ENCODE measurements around the gene ZNF496.

ZNF496 gene

DNA sequence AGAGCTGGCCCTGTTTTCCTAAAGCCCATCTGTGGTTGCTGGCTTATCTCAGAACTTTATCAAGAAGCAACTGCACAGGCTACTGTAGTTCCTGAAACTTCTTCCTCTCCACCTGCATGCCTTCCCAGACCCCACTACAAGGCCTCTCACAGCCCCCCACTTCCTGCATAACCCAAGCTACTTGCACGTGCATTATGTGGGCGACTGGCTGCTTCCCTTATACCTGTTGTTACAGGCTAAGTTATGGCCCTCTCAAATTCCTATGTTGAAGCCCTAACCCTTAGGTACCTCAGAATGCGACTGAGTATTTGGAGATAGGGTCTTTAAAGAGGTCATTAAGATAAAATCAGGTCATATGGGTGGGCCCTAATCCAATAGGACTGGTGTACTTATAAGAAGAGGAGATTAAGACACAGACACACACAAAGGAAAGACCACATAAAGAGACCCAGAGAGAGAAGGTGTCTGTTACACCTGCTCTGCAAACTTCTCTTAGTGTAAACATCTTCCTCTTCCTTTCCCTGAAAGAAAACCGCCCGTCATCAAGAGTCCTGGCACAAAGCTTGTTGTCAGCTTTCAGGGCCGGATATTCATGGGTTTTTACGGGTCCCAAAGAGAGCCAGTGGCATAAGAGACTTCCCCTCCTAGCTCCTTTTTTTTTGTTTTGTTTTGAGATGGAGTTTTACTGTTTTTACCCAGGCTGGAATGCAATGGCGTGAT is 5.1 kb downstream of the ZNF496 start:
- no peak for DNase-seq

DNA sequence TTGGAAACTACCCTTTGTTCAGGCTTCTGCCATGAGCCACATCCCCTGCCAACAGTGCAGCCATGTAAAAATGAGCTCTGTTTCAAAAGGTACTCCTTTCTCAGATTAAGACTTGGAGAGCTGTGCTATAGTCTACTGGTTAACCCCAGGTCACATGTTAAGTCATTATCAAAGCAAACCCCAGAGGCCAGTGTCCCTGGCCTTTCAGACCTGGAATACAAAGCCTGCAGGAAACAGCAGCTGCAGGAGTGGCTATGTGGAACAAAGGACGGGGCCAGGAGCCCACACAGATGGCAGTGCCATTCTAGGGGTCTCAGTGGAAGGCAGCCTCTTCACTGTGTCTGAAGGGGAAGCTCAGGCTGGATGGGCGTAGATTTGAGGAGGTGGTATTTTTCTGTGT is 6.7 kb downstream of the ZNF496 start:
- DNase-seq, result no peak

DNA sequence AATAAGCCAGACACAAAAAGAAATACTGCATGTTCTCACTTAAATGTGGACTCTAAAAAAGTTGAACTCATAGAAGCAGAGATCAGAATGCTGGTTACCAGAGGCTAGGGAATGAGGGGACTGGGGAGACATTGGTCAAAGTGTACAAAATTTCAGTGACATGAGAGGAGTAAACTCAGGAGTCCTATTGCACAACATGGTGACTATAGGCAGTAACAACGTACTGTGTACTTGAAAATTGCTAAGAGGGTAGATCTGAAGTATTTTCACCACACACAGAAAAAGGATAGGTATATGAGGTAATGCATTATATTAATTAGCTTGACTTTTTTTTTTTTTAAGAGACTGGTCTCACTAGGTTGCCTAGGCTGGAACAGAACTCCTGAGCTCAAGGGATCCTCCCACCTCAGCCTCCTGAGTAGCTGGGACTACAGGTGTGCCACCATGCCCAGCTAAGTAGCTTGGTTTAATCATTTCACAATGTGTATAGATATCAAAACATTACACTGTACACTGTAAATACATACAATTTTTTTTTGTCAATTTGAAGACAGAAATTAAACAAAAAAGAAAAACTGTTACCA is 7.4 kb downstream of the ZNF496 start:
- no peak for DNase-seq

DNA sequence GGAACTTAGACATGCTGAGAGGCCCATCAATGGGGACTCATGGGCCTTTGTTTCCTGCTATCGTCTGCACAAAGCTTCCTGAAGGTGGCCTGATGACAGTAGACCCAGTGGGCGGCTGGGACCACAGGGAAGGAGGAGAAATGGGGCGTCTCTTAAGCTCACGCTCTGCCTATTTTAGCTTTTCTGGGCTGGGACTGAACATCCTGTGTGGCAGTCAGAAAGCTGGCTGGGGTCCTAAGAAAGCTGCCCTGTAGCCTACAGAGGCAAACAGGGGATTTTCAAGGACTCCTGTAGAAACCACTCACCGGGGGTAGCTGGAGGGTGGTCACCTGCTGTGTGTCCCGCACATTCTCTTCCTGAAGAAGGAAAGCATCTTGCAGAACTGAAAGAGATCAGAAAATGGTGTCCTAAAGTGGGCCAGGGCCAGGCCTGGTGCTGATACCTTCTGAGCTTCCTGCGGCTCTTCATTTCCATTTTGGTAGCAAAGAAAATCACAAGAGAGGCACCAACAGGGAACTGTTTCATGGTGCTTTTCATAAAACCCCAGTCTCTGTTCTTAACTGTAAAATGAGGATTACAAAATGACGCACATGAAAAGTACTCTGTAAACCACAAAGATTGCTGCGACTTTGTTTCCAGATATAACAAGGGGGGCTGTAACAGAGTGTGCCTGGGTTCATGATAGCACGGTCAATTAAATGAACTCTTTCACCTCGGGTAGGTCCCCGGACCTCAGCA is 8.6 kb downstream of the ZNF496 start:
- no peak for DNase-seq

DNA sequence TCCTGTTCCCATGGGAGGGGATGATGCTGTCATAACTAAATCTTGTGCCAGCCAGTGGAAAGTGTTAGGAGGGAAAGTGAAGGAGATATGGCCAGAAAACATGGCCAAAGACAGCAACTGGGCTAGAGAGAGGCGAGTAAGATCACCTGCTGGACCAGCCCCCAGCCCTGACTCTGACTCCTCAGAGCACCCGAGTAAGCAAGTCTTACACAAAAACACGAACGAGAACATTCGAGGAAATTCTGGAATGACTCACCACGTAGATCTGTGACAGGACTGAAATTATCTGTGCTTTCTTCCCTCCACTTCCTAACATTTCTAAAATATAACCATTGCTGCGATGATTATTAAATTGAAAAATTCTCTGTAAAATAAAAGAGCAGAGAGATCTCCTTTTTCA is 9.2 kb downstream of the ZNF496 start:
- no peak for DNase-seq

DNA sequence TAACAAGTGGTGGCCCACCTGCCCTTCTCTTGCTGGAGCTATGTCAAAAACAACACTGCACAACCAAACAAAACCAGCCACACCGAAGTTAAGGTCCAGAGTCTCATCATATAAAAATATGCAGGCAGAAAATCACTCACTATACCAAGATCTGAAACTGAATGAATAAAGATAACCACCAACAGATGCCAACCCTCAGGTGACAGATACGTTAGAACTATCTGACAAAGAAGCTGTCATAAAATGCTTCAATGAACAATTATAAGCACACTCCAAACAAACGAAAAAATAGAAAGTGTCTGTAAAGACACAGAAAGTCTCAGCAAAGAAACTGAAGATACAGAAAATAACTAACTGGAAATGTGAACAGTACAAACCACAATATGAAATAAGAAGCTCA is 14.0 kb downstream of the ZNF496 start:
- DNase-seq, result no peak

DNA sequence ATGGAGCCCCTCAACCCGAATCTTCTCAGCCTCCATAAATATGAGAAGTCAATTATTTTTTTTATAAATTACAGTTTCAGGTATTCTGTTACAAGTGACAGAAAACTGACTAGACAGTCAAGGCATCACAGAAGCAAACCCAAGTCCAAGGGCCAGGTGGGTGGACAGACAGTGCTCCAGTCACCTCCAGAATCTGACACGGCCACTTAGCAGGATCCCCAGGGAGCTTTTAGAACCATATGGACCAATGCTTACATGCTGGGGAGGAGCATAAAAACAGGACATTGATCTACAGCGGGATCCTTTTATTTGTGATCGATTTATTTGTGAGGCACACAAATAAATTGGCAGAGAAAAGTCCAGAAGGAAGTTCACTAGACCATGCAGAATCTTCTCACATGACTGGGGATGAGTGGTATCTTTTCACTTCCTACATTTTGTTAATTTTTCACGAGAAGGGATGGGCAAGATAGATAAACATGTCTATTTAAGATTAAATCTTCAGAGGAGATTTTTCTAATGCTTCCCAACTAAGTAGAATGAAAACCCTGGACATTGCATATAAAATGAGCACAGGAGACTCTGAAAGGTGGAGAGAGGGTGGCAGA is 15.0 kb downstream of the ZNF496 start:
- no peak for DNase-seq

DNA sequence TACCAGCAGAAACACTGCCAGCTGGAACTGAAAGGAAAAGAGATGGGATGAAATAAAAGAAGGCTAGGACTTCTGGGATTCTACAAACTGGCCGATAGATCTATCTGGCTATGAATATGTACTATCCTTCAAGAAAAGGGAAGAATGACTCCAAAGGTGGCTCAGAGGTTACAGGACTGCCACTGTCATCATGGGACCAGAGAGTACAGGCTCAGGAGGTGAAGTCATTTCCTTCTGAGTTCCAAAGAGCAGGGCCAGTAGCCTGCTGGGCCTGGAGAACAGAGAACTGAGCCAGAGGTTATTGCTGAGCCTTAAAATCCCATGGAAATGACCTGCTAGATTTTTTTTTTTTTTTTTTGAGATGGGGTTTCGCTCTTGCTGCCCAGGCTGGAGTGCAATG is 27.6 kb downstream of the ZNF496 start:
- no peak for DNase-seq

DNA sequence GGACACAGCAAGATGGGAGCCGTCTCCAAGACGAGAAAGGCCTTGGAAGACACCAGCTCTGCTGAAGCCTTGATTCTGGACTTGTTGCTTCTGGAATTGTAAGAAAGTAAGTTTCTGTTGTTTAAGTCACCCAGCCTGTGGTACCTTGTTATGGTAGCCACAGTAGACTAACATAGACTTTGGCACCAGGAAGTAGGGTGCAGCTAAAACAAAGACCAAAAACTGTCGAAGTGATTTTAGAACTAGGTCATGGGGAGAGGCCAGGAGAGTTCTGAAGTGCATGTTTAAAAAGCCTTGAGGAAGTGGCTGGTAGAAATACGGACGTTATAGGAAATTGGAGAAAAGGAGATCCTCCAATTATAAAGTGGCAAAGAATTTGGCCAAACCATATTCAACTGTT is 28.5 kb downstream of the ZNF496 start:
- DNase-seq, result no peak

DNA sequence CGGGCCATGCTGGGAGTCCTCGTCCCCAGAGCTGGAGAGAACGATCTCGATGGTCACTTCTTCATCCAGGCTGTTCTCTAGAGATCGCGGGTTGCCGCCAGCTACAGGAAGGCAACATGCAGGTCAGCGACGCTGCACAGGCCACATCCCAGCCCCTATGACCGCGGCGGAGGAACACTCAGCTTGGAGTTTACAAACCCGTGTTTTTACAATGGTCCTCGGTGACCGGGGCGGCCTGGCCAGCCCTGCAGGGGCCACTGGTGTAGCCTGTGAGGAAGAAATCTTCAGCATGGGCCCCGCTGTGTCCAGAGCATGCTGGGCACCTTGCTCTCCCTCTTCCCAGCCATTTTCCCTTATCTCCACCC is 30.5 kb downstream of the ZNF496 start:
- DNase-seq, result no peak

DNA sequence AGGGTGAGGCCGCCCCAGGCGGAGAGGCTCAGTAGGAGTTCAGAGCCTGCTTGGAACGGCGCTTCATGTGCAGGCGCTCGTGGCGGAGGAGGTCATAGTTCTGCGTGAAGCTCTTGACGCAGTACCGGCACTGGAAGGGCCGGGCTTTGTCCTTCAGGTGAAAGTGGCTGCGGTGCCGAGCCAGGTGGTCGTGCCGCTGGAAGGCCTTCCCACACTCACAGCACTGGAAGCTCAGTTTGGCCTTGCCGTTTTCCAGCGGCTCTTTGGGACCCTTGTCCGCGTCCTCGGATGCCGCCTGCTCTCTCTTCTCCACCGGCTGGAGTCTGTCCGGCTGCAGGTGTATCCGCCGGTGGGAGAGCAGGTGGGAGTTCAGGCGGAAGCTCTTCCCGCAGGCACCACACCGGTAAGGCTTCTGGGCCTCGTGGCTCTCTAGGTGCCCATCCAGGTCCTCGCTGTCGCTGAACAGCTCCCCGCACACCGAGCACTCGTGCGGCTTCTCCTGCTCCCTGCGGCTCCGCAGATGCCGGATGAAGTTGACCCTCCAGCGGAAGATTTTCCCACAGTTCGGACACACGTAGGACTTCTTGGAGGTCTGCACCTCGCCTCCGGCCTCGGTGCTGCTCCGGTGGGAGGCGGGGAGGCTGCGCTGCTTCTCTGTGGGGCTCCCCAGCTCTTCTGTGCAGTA is 31.0 kb downstream of the ZNF496 start:
- DNase-seq, result no peak

DNA sequence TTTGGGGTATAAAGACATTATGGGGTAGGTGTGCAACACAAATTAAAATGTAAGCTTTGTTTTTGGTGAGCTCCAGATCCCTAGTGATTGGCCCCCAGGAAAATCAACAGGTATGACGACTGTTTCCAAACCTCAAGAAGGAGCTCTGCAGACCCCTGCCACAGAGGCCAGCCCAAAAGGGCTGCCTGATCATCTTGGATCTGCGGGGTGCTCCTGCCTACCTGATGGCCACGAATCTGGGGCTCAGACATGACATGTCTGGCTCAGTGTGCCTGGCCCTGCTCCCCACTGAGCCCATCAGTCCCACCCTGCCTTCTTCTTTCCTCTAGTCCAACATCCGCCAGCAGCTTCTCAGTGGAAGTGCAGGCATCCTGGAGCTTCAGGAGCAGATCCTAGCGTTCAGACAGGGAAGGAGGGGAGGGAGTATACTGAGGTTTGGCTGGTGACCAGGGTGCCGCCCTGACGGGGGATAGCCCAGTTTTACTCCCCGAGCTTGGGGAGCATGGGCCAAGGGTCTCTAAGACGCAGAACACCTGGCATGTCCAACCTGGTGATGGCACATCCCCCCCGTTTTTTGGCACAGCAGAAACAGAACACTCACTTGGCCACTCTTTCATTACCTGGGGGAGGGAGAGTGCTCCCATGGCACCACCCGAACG is 31.8 kb downstream of the ZNF496 start:
- no peak for DNase-seq

DNA sequence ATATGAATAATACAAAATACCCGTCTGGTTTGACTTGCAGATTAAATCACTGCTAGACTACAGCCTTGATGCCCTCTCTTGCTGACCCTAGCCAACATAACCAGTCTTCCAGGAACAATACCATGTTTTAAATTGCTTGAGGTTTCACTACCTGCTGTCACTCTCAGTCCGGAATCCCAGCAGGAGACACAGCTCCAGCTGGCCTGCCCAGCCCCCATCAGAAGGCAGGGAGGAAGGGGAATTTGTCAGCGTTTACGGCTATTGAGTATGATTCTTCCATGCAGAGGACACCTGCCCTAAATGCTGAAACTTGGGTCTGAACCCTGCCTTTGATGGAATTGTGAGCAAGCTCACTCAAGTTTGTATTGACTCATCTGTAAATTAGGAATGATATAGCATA is 33.0 kb downstream of the ZNF496 start:
- DNase-seq, result no peak

DNA sequence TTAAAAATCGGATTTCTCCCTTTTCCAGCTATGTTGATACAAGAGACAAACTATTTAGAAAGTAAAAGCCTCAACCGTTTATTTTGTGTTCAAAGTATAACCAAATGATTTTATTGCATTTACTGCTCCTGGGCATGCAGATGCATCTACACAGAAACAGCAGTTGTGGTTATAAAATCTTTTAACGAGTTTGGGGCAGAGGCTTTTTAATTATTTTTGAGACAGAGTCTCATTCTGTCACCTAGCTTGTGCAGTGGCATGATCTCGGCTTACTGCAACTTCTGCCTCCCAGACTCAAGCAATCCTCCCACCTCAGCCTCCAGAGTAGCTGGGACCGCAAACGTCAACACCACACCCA is 33.6 kb downstream of the ZNF496 start:
- no peak for DNase-seq

DNA sequence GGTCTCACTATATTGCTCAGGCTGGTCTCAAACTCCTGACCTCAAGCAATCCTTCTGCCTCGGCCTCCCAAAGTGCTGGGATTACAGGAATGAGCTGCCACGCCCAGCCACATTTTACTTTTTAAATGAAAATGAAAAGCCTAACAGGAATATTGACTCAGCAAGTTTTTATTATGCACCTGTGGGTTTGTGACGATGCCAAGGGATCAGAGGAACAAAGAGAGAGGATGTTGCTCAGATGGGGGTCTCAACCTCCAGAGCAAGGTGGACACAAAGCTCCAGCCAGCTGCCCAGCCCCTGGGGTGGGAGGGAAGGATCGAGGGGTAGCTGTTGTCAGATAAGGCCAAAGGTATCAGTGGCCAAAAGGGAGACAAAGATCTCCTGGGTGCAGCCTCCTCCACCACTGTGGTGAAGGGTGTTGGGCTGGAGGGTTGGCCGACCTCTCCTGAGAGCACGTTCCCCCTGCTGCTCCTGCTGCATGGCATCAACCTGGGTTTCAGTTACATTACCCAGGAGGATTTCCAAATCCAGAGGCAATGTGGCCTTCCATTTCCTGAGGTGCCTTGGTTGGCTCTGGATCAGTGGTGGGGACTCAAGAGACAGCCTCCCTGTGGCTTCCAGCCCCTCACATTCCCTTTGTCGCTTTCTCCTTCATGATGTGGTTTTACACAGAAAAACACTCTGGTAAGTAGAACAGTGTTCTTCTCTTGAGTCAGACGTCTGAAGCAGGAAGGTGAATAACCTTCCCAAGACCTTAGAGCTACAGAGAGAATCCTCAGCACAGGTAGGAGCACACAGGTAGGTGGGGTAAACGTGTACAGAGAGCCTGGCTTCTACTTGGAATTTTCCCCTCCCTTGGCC is 34.2 kb downstream of the ZNF496 start:
- no peak for DNase-seq

DNA sequence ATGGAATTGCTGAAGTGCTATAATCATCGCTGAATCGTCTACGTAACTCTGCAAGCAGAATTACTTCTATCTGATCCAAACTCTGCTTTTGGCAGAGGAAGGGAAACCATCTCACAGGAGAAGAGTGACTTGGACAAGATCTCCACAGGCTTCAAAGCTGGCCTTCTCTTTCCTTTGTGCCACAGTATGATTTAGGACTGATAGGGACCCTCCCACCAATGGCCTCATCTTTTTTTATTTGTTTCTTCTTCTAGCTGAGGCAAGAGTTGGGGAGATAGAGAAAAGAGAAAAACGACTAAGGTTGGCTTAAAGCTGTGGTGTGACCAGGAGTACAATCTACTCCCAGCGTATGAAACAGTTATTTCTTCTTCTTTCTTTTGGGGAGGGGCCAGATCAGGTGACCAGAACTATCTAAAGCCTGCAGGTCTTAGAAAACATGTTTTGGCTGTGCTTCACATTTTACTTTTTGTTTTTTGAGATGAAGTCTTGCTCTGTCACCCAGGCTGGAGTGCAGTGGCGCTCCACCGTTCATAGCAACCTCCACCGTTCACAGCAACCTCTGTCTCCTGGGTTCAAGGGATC is 35.0 kb downstream of the ZNF496 start:
- no peak for DNase-seq

DNA sequence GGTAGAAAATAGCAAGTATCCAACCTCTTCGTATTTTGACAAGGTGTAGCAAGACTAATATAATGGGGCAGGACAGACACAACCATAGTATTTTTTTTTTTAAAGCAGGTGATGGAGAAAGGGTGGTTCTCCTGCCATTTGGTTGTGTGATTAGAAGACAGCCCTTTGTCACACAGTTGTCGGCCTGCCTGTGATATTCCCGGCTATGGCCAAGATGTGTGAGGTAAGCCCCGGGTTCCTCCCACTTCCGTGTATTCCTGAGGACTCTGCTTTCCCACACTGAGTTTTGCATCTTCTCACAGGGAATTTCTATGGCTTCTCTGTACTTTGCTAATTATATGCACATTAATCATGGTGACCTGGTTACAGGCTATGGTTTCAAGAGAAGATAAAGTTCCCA is 35.9 kb downstream of the ZNF496 start:
- DNase-seq, result no peak

DNA sequence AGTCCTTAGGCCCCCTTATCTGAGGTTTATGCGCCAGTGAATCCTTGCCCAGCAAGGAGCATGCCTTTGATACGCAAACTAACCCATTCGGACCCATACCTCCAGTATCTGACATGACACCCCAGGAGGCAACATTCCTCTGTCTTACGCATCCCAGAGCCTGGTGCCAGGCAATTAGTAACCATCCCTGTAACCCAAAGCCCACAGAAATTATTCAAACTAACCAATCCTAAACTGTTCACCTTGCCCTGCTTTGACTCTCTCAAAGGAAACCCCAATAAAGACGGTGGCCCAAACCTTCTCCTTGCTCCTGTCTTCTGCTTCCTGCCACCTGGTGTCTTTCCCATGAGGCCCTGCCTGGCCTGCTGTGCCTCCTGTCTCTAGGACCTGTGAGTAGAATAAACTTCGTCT is 36.4 kb downstream of the ZNF496 start:
- no peak for DNase-seq

DNA sequence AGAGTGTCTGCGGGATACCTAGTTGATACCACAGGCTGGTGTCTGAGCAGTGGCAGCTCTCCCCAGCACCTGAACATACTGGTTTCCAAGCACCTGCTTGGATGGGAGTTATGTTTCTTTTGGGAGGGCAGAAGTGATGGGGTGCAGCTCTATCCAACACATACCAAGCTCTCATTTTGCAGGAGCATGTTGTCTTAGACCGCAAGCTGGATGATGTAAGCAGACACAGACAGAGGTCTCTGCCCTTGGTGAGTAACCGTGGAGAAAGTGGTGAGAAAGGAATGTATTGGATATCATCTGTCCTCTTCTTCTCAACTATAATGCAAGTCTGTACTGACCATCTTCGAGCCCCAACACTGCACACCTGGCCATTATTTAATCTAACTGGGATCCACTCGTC is 37.4 kb downstream of the ZNF496 start:
- DNase-seq, result no peak

DNA sequence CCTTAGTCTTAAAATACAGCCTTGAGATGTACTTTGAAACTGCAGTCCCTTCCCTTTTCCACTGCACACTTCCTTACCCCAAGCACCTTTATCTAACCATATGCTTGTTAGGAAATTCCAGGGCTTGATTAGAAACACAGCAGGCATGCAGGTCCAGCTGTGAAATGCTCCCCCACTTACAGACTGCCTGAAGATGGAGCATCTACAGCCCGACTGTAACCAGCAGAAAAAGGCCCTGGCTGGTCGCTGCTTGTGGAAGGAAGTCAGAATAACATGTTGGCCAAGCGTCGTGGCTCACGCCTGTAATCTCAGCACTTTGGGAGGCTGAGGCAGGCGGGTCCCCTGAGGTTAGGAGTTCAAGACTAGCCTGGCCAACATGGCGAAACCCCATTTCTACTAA is 38.6 kb downstream of the ZNF496 start:
- DNase-seq, result no peak

DNA sequence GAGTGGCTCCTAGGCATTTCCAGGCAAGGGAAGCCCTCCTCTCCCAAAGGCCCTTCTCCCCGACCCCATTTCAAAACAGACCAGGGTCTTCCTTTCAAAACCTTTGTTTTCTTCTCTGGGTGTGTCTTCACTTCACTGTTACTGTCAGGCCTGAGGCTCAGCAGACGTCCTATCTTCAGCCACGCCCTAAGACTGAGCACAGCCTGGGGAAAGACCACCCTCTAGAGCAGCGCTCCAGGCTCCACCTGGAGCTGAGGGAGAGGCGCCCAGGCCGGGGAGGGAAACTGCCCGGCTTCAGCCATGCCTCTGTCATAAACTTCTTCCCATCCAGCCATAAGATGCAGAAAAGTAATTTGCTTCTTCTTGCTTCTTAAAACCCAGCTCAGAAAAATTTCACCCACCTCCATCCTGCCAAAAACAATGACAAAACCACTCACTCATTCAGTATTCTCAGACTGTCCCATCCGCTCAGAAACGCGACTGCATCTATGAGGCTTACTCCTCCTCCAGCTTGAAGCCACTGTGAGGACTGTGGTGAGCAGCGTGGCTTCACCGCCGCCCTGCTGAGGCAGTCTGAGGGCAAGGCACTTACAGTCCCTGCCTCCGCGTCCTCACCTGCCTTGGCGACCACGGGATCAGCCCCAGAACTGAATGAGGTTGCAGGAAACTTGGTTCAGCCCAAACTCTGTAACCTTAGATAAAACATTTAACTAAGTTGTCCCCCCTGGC is 39.7 kb downstream of the ZNF496 start:
- DNase-seq, result no peak

Data from NCI-H1417 treated with DMSO at 0.1 percent for 48 hours (cell line).